ENCODE data around the gene DHX16. TPM values are rescaled to one million over a fixed set of nuclear protein-coding genes. Genes with fewer than 3 reads are reported as not detected.
A peak's percentile ranks its signal among the peaks of the same experiment; 100 is the strongest.

Gene DHX16
- total RNA-seq, 1 experiment from 2014 or later, result 46.4 TPM

- no peaks in the 10 kb centered on the region for H3K36me3 ChIP-seq (ENCODE audit: insufficient read depth, low read length, poor library complexity, severe bottlenecking)
- peak overlapping the region; percentile 88 for H3K4me3 ChIP-seq (ENCODE audit: low read depth, low read length, poor library complexity, severe bottlenecking)
- DNase-seq (ENCODE audit: low spot score), result no peak
- H3K9me3 ChIP-seq (ENCODE audit: low read depth, low read length, poor library complexity, severe bottlenecking), result no peaks in the 10 kb centered on the region
- TF ChIP-seq CTCF (conservative IDR thresholded peaks at IDR 0.05; ENCODE audit: low read depth, low read length) (no peak), EZH2 (IDR thresholded peaks at IDR 0.05; ENCODE audit: borderline replicate concordance, low read depth, low read length, poor library complexity, severe bottlenecking) (no peak)
- peak overlapping the region; percentile 80 for H3K27ac ChIP-seq (ENCODE audit: low read depth, low read length, poor library complexity, severe bottlenecking)
- H3K27me3 ChIP-seq (replicated peaks; ENCODE audit: insufficient read depth, low read depth, low read length, poor library complexity), result no peaks in the 10 kb centered on the region
- intact Hi-C loops (cut with micrococcal nuclease; ENCODE audit: unreplicated experiment), result no loop called here
- BruUV-seq (replicated peaks), result no TSS peak
- H3K4me1 ChIP-seq (ENCODE audit: insufficient read depth, low read length, poor library complexity, severe bottlenecking), result peaks cover 48% of the 10 kb centered on the region
- ChIA-PET CTCF (interaction anchor here (1.7 kb wide), 1 partner anchor 47 kb away, joined by 5 read pairs; no protein-coding TSS in a partner anchor), POLR2A (ENCODE audit: low non-redundant PET) (interaction anchor here (0.6 kb wide), 1 partner anchor 1053 kb away, joined by 3 read pairs; the partner anchor contains the start of gene CLIC1)
Observed at GRCh38 chr6:30683183-30683979, 10.6 kb upstream of the DHX16 start.

GRCh38 chr6:30682143-30683117 is 9.6 kb upstream of the DHX16 start:
- H3K4me1 ChIP-seq (ENCODE audit: insufficient read depth, low read length, poor library complexity, severe bottlenecking), result peaks cover 42% of the 10 kb centered on the region
- BruUV-seq (replicated peaks), result no TSS peak

More at GRCh38 chr6:30682143-30683117, 9.6 kb upstream of the DHX16 start:
- no peak for TF ChIP-seq EZH2 (IDR thresholded peaks at IDR 0.05; ENCODE audit: borderline replicate concordance, low read depth, low read length, poor library complexity, severe bottlenecking)
- TF ChIP-seq CTCF (conservative IDR thresholded peaks at IDR 0.05; ENCODE audit: low read depth, low read length), result no peak
- ChIA-PET CTCF (interaction anchor here (1.1 to 1.7 kb wide), 2 partner anchors 48 to 49 kb away, joined by 5 read pairs; no protein-coding TSS in a partner anchor), POLR2A (ENCODE audit: low non-redundant PET) (no interaction called here)
- H3K9me3 ChIP-seq (ENCODE audit: low read depth, low read length, poor library complexity, severe bottlenecking), result no peaks in the 10 kb centered on the region
- H3K4me3 ChIP-seq (ENCODE audit: low read depth, low read length, poor library complexity, severe bottlenecking), result peak overlapping the region; percentile 88
- peak overlapping the region; percentile 80 for H3K27ac ChIP-seq (ENCODE audit: low read depth, low read length, poor library complexity, severe bottlenecking)
- H3K36me3 ChIP-seq (ENCODE audit: insufficient read depth, low read length, poor library complexity, severe bottlenecking), result peaks cover 7% of the 10 kb centered on the region
- H3K27me3 ChIP-seq (replicated peaks; ENCODE audit: insufficient read depth, low read depth, low read length, poor library complexity), result no peaks in the 10 kb centered on the region
- intact Hi-C loops (cut with micrococcal nuclease; ENCODE audit: unreplicated experiment), result no loop called here
- peak; percentile 75 for DNase-seq (ENCODE audit: low spot score)

All from A673 (cell line).